Measurements from ENCODE around the gene SORBS2. TPM values are rescaled to one million over a fixed set of nuclear protein-coding genes. Genes with fewer than 3 reads are reported as not detected.

SORBS2 gene
- total and polyA plus RNA-seq, 9 donors: 17.4 to 204 (median 32.7) TPM

DNA sequence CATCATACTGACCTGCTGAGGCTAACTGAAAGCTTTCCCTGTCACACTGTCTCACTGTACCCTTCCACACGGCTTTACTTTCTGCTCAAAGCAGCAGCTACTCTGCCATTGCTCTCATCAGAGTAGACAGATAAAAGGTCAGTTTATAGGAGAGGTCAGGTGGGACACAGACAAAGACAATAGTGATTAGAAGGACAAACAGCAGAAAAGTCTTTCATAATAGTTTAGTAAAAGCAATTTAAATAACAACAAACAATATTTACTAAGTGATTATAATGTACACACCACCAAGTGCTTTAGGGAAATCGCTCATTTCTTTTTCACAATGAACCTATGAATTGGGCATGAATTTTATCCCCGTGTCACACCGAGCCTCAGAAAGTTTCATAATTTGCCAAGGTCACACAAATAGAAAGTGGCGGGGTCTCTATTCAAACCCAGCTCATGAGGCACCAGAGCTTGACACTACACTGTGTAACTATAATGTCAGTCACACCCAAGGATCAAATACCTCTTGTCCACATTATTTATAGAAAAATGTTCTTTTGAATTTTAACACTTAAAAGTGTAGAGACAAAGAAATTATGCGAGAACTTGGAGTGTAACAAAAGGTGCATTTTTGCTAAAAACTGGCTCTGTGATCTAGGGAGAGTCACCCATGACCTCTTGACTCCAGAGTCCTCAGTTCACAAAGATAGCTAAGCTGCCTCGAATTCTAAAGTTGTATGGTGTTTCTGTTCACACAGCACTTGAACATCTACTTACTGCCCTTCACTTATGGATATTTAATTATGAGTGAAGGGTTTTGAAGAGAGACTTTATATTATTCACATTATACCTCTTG lies 24.5 kb upstream of the SORBS2 start:
- no peaks in the 10 kb centered on the region for H3K36me3 ChIP-seq
- TF ChIP-seq, protein P1, sequence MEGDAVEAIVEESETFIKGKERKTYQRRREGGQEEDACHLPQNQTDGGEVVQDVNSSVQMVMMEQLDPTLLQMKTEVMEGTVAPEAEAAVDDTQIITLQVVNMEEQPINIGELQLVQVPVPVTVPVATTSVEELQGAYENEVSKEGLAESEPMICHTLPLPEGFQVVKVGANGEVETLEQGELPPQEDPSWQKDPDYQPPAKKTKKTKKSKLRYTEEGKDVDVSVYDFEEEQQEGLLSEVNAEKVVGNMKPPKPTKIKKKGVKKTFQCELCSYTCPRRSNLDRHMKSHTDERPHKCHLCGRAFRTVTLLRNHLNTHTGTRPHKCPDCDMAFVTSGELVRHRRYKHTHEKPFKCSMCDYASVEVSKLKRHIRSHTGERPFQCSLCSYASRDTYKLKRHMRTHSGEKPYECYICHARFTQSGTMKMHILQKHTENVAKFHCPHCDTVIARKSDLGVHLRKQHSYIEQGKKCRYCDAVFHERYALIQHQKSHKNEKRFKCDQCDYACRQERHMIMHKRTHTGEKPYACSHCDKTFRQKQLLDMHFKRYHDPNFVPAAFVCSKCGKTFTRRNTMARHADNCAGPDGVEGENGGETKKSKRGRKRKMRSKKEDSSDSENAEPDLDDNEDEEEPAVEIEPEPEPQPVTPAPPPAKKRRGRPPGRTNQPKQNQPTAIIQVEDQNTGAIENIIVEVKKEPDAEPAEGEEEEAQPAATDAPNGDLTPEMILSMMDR (IDR thresholded peaks at IDR 0.05): no peak
- TF ChIP-seq POLR2A (IDR thresholded peaks at IDR 0.05): no peak
- no peak for TF ChIP-seq EP300 (IDR thresholded peaks at IDR 0.05)
- H3K4me1 ChIP-seq (ENCODE audit: insufficient read depth): peaks cover 9% of the 10 kb centered on the region
- H3K9me3 ChIP-seq: no peaks in the 10 kb centered on the region
- no peak overlapping the region for H3K4me3 ChIP-seq
- no peak overlapping the region for H3K27ac ChIP-seq
- 68 to 74% (median 70%) methylated on average over 7 of the region's 7 CpGs for WGBS, 3 donors
- intact Hi-C loops (cut with DNase I): no loop called here
- no peaks in the 10 kb centered on the region for H3K27me3 ChIP-seq
- DNase-seq: no peak

DNA sequence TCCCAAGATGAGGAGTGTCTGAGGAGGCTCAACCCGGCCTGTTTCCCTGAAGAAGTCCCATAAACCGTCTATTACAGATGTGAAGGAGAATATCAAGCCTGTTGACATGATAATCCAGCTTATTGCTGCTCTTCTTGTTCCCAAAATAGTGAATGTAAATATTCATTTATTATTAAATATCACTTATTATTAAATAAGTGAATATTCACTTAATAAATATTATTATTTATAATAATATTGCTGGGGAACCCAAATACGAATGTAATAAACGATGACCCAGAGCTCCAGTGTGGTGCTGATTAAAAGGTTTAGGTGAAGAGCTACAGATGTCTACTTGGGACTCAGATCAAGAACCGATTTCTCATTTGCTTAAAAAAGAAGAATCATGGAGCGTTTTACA lies 23.8 kb upstream of the SORBS2 start:
- H3K9me3 ChIP-seq: no peaks in the 10 kb centered on the region
- H3K27me3 ChIP-seq: no peaks in the 10 kb centered on the region
- WGBS, 3 donors: 79 to 85% (median 81%) methylated on average over 6 of the region's 6 CpGs
- no peak overlapping the region for H3K27ac ChIP-seq
- intact Hi-C loops (cut with DNase I): no loop called here
- H3K4me1 ChIP-seq (ENCODE audit: insufficient read depth): peaks cover 9% of the 10 kb centered on the region
- no peaks in the 10 kb centered on the region for H3K36me3 ChIP-seq
- TF ChIP-seq EP300 (IDR thresholded peaks at IDR 0.05): no peak
- TF ChIP-seq, protein P1 (IDR thresholded peaks at IDR 0.05): no peak
- no peak for TF ChIP-seq POLR2A (IDR thresholded peaks at IDR 0.05)
- DNase-seq: no peak
- no peak overlapping the region for H3K4me3 ChIP-seq

DNA sequence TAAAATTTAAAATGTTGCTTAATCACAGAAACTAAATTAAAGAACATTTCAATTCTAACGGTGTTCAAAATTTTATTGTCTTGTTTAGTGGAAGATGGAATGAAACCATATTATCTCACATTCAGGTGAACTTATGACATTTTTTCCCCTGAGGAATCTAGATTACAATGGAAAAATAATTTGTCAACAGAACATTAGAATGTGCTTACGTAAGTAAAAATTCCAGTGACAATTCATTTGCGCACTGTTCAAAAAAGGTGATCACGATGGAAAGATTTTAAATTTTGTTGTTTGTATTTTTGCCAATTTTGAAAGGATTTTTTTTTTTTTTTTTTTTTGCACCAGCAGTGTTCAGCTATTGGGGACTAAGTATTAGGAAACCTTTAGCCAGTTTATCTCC lies 23.3 kb upstream of the SORBS2 start:
- H3K27me3 ChIP-seq: no peaks in the 10 kb centered on the region
- H3K4me3 ChIP-seq: no peak overlapping the region
- H3K36me3 ChIP-seq: no peaks in the 10 kb centered on the region
- no peak for TF ChIP-seq POLR2A (IDR thresholded peaks at IDR 0.05)
- TF ChIP-seq, protein P1 (IDR thresholded peaks at IDR 0.05): no peak
- no peak for TF ChIP-seq EP300 (IDR thresholded peaks at IDR 0.05)
- peaks cover 9% of the 10 kb centered on the region for H3K4me1 ChIP-seq (ENCODE audit: insufficient read depth)
- H3K27ac ChIP-seq: no peak overlapping the region
- no peaks in the 10 kb centered on the region for H3K9me3 ChIP-seq
- intact Hi-C loops (cut with DNase I): no loop called here
- WGBS, 3 donors: 96 to 99% (median 97%) methylated on average over 4 of the region's 4 CpGs
- DNase-seq: no peak

DNA sequence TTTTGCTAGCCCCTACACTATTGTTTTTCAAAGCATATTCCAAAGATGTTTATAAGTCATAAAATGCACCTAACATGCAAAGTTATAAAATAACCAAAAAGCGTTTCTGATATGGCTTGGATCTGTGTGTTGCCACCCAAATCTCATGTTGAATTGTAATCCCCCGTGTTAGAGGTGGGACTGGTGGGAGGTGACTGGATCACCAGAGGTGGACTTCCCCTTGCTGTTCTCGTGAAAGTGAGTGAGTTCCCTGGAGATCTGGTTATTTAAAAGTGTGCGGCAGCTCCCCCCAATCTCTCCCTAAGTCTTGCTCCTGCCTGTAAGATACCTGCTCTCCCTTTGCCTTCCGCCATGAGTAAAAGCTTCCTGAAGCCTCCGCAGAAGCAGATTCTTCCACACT lies 22.8 kb upstream of the SORBS2 start:
- 94 to 96% (median 96%) methylated on average over 6 of the region's 6 CpGs for WGBS, 3 donors
- no peak for TF ChIP-seq POLR2A (IDR thresholded peaks at IDR 0.05)
- no peak for TF ChIP-seq EP300 (IDR thresholded peaks at IDR 0.05)
- TF ChIP-seq, protein P1 (IDR thresholded peaks at IDR 0.05): no peak
- H3K4me3 ChIP-seq: no peak overlapping the region
- no peak for DNase-seq
- H3K4me1 ChIP-seq (ENCODE audit: insufficient read depth): peaks cover 6% of the 10 kb centered on the region
- H3K27ac ChIP-seq: no peak overlapping the region
- no peaks in the 10 kb centered on the region for H3K36me3 ChIP-seq
- H3K9me3 ChIP-seq: no peaks in the 10 kb centered on the region
- intact Hi-C loops (cut with DNase I): no loop called here
- H3K27me3 ChIP-seq: no peaks in the 10 kb centered on the region
